ENCODE measurements around the gene CHN2.

- TF ChIP-seq POLR2AphosphoS5 (IDR thresholded peaks at IDR 0.05; ENCODE audit: low read depth, low read length) (no peak), SIN3A (IDR thresholded peaks at IDR 0.05; ENCODE audit: borderline replicate concordance, insufficient read depth, low read length) (no peak)
Observed at GRCh38 chr7:29508608-29509007, 314.0 kb downstream of the CHN2 start.

All from PFSK-1 (cell line).